ENCODE measurements around the gene CFAP91. TPM values are rescaled to one million over a fixed set of nuclear protein-coding genes. Genes with fewer than 3 reads are reported as not detected.
"Not testable (repeated sequence)": the region's sequence is repeated elsewhere in the genome, so short reads cannot be mapped to it uniquely, and the experiment has no call there.

Gene CFAP91
- total RNA-seq, 1 donor, result 0.21 TPM

DNA sequence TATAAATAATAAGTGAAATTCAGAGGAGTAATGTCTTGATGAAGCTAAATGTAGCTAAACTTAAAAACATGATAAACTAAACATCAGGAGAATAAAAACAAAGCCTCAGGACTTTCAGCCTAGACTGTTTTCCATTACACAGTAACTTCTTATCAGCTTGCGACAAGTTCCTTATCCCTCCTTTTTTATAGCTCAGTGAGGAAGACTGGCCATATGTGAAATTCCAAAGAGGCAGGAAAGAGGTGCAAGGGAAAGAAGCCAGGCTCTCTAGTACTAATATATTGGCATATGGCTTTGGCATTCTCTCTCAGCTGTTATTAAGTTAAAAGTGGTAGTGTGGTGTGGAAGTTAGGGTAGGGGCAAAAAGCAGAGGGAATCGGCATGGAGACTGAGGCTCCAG lies 30.0 kb upstream of the CFAP91 start:
- Histone ChIP-seq H3K27me3 (ENCODE audit: insufficient read depth, low read length) (no peaks in the 10 kb centered on the region), H3K9me3 (ENCODE audit: low read depth, low read length) (no peaks in the 10 kb centered on the region), H3K4me1 (ENCODE audit: insufficient read depth, low read length) (peaks cover 13% of the 10 kb centered on the region), H3K4me3 (ENCODE audit: low read length) (no peak overlapping the region)

- H3K4me1 ChIP-seq (ENCODE audit: insufficient read depth, low read length), result peaks cover 17% of the 10 kb centered on the region
- H3K9me3 ChIP-seq (ENCODE audit: low read depth, low read length), result no peaks in the 10 kb centered on the region
- H3K27me3 ChIP-seq (ENCODE audit: insufficient read depth, low read length), result no peaks in the 10 kb centered on the region
- no peak overlapping the region for H3K4me3 ChIP-seq (ENCODE audit: low read length)
These were observed 28.9 kb upstream of the CFAP91 start for GRCh38 chr3:119673875-119674274.

DNA sequence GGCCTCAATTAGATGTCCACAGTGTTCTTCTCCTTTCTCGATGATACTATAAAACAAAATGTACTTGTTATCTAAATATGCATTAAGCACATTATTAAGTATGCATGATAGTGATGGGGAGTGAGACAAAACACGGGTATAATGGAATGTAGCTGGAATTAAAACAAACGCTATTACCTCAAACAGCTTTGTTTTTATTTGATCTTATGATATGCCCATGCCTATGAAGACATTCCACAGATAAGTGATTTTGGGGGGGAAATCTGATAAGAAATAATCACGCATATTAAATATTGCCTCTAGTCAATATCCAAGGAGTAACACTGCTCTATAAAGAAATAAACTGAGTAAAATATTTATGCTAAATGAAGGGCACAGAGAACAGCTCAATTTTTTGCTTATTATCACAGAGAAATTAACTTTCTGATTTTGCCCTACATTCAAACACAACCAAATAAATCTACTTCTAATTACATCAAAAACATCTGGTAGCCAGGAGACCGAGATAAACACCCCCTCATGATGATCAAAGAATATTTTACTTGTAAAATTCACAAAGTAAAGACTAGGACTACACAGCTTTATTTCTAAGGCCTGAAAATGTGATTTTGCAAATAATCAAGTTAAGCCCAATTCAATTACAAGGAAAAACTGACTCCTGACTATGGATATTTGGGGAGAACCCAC lies 27.5 kb upstream of the CFAP91 start:
- H3K27me3 ChIP-seq (ENCODE audit: insufficient read depth, low read length), result no peaks in the 10 kb centered on the region
- H3K4me1 ChIP-seq (ENCODE audit: insufficient read depth, low read length), result peaks cover 17% of the 10 kb centered on the region
- H3K4me3 ChIP-seq (ENCODE audit: low read length), result no peak overlapping the region
- no peaks in the 10 kb centered on the region for H3K9me3 ChIP-seq (ENCODE audit: low read depth, low read length)

GRCh38 chr3:119676020-119676419 lies 26.8 kb upstream of the CFAP91 start:
- no peaks in the 10 kb centered on the region for H3K27me3 ChIP-seq (ENCODE audit: insufficient read depth, low read length)
- H3K4me1 ChIP-seq (ENCODE audit: insufficient read depth, low read length), result peaks cover 17% of the 10 kb centered on the region
- no peak overlapping the region for H3K4me3 ChIP-seq (ENCODE audit: low read length)
- no peaks in the 10 kb centered on the region for H3K9me3 ChIP-seq (ENCODE audit: low read depth, low read length)

- Histone ChIP-seq H3K27me3 (ENCODE audit: insufficient read depth, low read length) (no peaks in the 10 kb centered on the region), H3K9me3 (ENCODE audit: low read depth, low read length) (no peaks in the 10 kb centered on the region), H3K4me1 (ENCODE audit: insufficient read depth, low read length) (peaks cover 17% of the 10 kb centered on the region), H3K4me3 (ENCODE audit: low read length) (peak within 1 kb of the TSS; percentile 64)
These were observed 25.8 kb upstream of the CFAP91 start, which contains the start of gene COX17 for GRCh38 chr3:119676771-119677640. COX17 (minus strand) TSS chr3:119677406; CDS start chr3:119677310, 96 bp downstream.

DNA sequence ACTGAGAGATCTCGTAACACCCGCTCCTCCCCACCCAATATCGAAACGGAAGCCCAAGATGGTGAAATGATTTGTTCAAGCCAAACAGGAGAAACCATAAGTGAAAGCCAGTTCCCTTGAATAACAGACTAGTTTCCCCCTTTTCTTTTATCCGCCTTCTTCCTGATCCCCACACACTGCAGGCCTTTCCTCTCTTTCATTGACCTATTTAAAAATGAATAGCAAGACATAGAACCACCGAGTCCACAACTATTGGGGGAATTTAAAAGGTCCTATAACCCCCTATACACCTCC lies 25.2 kb upstream of the CFAP91 start:
- no peaks in the 10 kb centered on the region for H3K27me3 ChIP-seq (ENCODE audit: insufficient read depth, low read length)
- H3K9me3 ChIP-seq (ENCODE audit: low read depth, low read length), result no peaks in the 10 kb centered on the region
- H3K4me1 ChIP-seq (ENCODE audit: insufficient read depth, low read length), result peaks cover 17% of the 10 kb centered on the region
- peak overlapping the region; percentile 64 for H3K4me3 ChIP-seq (ENCODE audit: low read length)

DNA sequence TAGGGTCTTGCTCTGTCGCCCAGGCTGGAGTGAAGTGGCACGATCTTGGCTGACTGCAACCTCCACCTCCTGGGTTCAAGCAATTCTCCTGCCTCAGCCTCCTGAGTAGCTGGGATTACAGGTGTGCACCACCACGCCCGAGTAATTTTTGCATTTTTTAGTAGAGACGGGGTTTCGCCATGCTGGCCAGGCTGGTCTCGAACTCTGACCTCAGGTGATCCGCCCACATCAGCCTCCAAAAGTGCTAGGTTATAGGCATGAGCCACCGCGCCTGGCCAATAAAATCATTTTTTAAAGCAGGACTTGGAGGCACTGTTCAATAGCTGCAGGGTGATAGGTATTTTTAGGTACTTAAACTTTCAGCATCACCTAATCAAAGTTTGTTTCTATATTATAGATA lies 24.6 kb upstream of the CFAP91 start:
- H3K4me1 ChIP-seq (ENCODE audit: insufficient read depth, low read length), result peaks cover 17% of the 10 kb centered on the region
- H3K4me3 ChIP-seq (ENCODE audit: low read length); H3K27me3 ChIP-seq (ENCODE audit: insufficient read depth, low read length); H3K9me3 ChIP-seq (ENCODE audit: low read depth, low read length): not testable (repeated sequence)

DNA sequence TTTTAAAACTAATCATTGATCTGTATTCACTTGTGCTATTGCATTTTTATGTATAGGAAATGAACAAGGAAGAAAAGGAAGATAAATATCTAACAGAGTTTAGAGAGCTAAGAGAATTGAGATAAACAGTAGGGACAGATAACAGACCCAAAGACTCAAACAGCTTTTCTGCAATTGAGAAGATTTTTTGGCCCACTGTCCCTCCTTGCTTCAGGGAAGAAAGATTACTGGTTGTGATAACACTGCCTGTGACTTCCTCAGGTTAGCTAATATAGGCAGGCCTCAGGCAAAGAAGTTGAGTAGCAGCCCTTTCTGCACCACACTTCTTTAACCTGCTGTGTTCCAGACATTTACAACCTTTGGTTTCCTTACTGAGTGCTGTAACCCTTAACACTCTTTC lies 22.9 kb upstream of the CFAP91 start:
- H3K27me3 ChIP-seq (ENCODE audit: insufficient read depth, low read length), result no peaks in the 10 kb centered on the region
- H3K4me1 ChIP-seq (ENCODE audit: insufficient read depth, low read length), result peaks cover 17% of the 10 kb centered on the region
- H3K4me3 ChIP-seq (ENCODE audit: low read length), result no peak overlapping the region
- H3K9me3 ChIP-seq (ENCODE audit: low read depth, low read length), result no peaks in the 10 kb centered on the region

GRCh38 chr3:119681279-119681678 lies 21.5 kb upstream of the CFAP91 start:
- Histone ChIP-seq H3K27me3 (ENCODE audit: insufficient read depth, low read length) (no peaks in the 10 kb centered on the region), H3K9me3 (ENCODE audit: low read depth, low read length) (no peaks in the 10 kb centered on the region)

DNA sequence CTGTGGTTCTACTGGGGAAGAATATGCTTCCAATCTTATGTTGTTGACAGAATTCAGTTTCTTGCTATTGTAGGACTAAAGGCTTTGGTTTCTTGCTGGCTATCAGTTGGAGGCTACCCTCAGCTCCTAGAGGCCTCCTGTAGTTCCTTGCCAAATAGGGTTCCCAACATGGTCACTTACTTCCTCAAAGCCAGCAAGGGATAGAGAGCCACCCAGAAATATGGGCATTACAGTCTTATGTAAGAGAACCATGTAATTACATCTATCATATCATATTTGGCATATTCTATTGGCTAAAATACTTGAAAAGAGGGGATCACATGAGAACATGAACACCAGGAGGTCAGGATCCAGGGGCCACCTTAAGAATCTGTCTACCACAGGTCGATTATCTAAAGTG lies 19.4 kb upstream of the CFAP91 start:
- Histone ChIP-seq H3K27me3 (ENCODE audit: insufficient read depth, low read length) (no peaks in the 10 kb centered on the region), H3K4me1 (ENCODE audit: insufficient read depth, low read length) (no peaks in the 10 kb centered on the region), H3K4me3 (ENCODE audit: low read length) (no peak overlapping the region), H3K9me3 (ENCODE audit: low read depth, low read length) (no peaks in the 10 kb centered on the region)

More at GRCh38 chr3:119681279-119681678, 21.5 kb upstream of the CFAP91 start:
- Histone ChIP-seq H3K4me3 (ENCODE audit: low read length) (no peak overlapping the region), H3K4me1 (ENCODE audit: insufficient read depth, low read length) (peaks cover 9% of the 10 kb centered on the region)

- Histone ChIP-seq H3K4me1 (ENCODE audit: insufficient read depth, low read length) (no peaks in the 10 kb centered on the region), H3K4me3 (ENCODE audit: low read length) (no peak overlapping the region), H3K9me3 (ENCODE audit: low read depth, low read length) (no peaks in the 10 kb centered on the region), H3K27me3 (ENCODE audit: insufficient read depth, low read length) (no peaks in the 10 kb centered on the region)
These were observed 12.7 kb upstream of the CFAP91 start for GRCh38 chr3:119690043-119690656.

- Histone ChIP-seq H3K4me3 (ENCODE audit: low read length) (no peak overlapping the region), H3K4me1 (ENCODE audit: insufficient read depth, low read length) (peaks cover 5% of the 10 kb centered on the region), H3K9me3 (ENCODE audit: low read depth, low read length) (no peaks in the 10 kb centered on the region), H3K27me3 (ENCODE audit: insufficient read depth, low read length) (no peaks in the 10 kb centered on the region)
These were observed 7.3 kb upstream of the CFAP91 start for GRCh38 chr3:119695480-119695879.

- no peaks in the 10 kb centered on the region for H3K9me3 ChIP-seq (ENCODE audit: low read depth, low read length)
- no peaks in the 10 kb centered on the region for H3K27me3 ChIP-seq (ENCODE audit: insufficient read depth, low read length)
- no peak overlapping the region for H3K4me3 ChIP-seq (ENCODE audit: low read length)
- H3K4me1 ChIP-seq (ENCODE audit: insufficient read depth, low read length), result peaks cover 19% of the 10 kb centered on the region
These were observed 5.4 kb upstream of the CFAP91 start for GRCh38 chr3:119697394-119697793.

- H3K27me3 ChIP-seq (ENCODE audit: insufficient read depth, low read length), result peaks cover 4% of the 10 kb centered on the region
- H3K4me3 ChIP-seq (ENCODE audit: low read length), result no peak overlapping the region
- H3K9me3 ChIP-seq (ENCODE audit: low read depth, low read length), result no peaks in the 10 kb centered on the region
These were observed 2.4 kb upstream of the CFAP91 start for GRCh38 chr3:119700269-119700919.

More at GRCh38 chr3:119700269-119700919, 2.4 kb upstream of the CFAP91 start:
- peaks cover 28% of the 10 kb centered on the region for H3K4me1 ChIP-seq (ENCODE audit: insufficient read depth, low read length)
